Karpas-422 (cell line): ENCODE results near the gene ASCL1. TPM values are rescaled to one million over a fixed set of nuclear protein-coding genes. Genes with fewer than 3 reads are reported as not detected.

ENCODE experiments used
- DNase-seq: peaks from one replicate; pipeline ENCODE4 v3.0.0-alpha.2; 2015
- H2AFZ ChIP-seq: fragments of 200-600 bp; sonication (generic); 2 replicates; pipeline ENCODE4 v1.6.1; 2014; ENCODE audit warnings: antibody characterized with exemption, low read length, mixed read lengths
- H3K27ac ChIP-seq: fragments of 200-600 bp; sonication (generic); 2 replicates; pipeline ENCODE4 v1.5.1; 2014; ENCODE audit warnings: mild to moderate bottlenecking, low read length, moderate library complexity
- H3K27me3 ChIP-seq: fragments of 200-600 bp; sonication (generic); 2 replicates; pipeline ENCODE4 v1.6.1; 2014; ENCODE audit warnings: low read length, mixed read lengths
- H3K36me3 ChIP-seq: fragments of 200-600 bp; sonication (generic); 2 replicates; pipeline ENCODE4 v1.6.1; 2014; ENCODE audit warnings: low read length, mixed read lengths; ENCODE audit not compliant: insufficient read depth
- H3K4me1 ChIP-seq: fragments of 200-600 bp; sonication (generic); 2 replicates; pipeline ENCODE4 v1.6.1; 2014; ENCODE audit warnings: mild to moderate bottlenecking, low read length, mixed read lengths
- H3K4me2 ChIP-seq: fragments of 200-600 bp; sonication (generic); 2 replicates; pipeline ENCODE4 v1.6.1; 2014; ENCODE audit warnings: low read length, low read depth, mild to moderate bottlenecking; ENCODE audit not compliant: poor library complexity, severe bottlenecking
- H3K4me3 ChIP-seq: fragments of 200-600 bp; sonication (generic); 2 replicates; pipeline ENCODE4 v1.5.1; 2014; ENCODE audit warnings: mild to moderate bottlenecking, antibody characterized with exemption, low read length, mixed read lengths
- H3K79me2 ChIP-seq: fragments of 200-600 bp; sonication (generic); 2 replicates; pipeline ENCODE4 v1.6.1; 2014; ENCODE audit warnings: mild to moderate bottlenecking, low read length, mixed read lengths
- H3K9ac ChIP-seq: fragments of 200-600 bp; sonication (generic); 2 replicates; pipeline ENCODE4 v1.6.0; 2014; ENCODE audit warnings: low read length
- H3K9me2 ChIP-seq: fragments of 200-600 bp; sonication (generic), shearing (Covaris generic); replicated peaks from 2 replicates; pipeline ENCODE4 v1.6.0; 2014; ENCODE audit warnings: mild to moderate bottlenecking, low read length, moderate library complexity; ENCODE audit not compliant: insufficient read depth
- H3K9me3 ChIP-seq: fragments of 300-700, 200-600 bp; sonication (generic); 2 replicates; pipeline ENCODE4 v1.6.1; 2014; ENCODE audit warnings: low read length, mixed read lengths
- H4K20me1 ChIP-seq: fragments of 200-600 bp; sonication (generic); 2 replicates; pipeline ENCODE4 v1.6.1; 2014; ENCODE audit warnings: mild to moderate bottlenecking, antibody characterized with exemption, low read length, low read depth; ENCODE audit not compliant: insufficient read depth
- total RNA-seq: library from RNA; depleted of rRNA; stranded (reverse); fragments of >200 nt; shearing (Covaris generic); gene quantifications from 2 replicates; pipeline ENCODE4 v1.2.3, GENCODE V29; 2014; ENCODE audit warnings: low replicate concordance

Gene ASCL1
- total RNA-seq, 1 experiment from 2014 or later = not detected

DNA sequence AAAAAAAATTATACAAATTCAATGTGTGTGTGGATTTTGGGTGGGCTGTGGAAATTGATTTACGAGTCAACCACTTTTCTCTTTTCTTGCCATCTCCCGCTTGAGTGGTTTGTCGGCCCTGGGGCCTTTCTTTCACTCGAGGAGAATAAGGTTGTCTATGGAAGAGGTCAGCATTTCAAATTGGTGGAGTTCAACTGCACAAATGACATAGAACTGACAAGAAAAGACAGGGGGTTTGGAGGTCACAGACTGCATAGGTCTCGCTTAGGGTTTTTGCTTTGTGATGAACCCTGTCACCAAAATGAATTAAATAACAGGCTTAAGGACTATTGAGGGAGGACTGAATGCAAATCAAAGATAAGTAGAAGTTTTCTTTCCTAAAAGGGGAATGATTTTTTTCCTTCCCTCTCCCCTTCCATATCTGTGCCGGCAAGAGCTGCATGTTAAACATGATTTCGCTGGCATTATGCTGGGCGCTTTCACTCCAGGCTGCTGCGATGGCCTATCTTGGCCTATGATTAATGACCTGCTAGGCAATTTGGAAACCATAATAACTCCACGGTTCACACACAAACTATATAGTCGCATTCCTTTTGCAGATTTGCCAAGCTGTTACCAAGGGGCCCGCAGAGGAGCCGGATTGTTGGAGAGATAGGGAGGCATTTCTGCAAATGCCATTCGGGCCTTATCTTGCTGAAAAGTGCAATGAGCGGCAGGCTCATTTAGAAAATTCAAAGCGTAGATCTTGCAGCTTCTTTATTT lies 20.7 kb downstream of the ASCL1 start:
- no peaks in the 10 kb centered on the region for H3K9me3 ChIP-seq
- DNase-seq = no peak
- no peaks in the 10 kb centered on the region for H3K27me3 ChIP-seq
- H3K9me2 ChIP-seq = no peaks in the 10 kb centered on the region
- H3K4me2 ChIP-seq = no peak overlapping the region
- no peak overlapping the region for H3K9ac ChIP-seq
- H3K4me3 ChIP-seq = no peak overlapping the region
- H2AFZ ChIP-seq = no peak overlapping the region
- H4K20me1 ChIP-seq = no peaks in the 10 kb centered on the region
- H3K79me2 ChIP-seq = no peaks in the 10 kb centered on the region
- no peaks in the 10 kb centered on the region for H3K4me1 ChIP-seq
- H3K27ac ChIP-seq = no peak overlapping the region
- no peaks in the 10 kb centered on the region for H3K36me3 ChIP-seq

DNA sequence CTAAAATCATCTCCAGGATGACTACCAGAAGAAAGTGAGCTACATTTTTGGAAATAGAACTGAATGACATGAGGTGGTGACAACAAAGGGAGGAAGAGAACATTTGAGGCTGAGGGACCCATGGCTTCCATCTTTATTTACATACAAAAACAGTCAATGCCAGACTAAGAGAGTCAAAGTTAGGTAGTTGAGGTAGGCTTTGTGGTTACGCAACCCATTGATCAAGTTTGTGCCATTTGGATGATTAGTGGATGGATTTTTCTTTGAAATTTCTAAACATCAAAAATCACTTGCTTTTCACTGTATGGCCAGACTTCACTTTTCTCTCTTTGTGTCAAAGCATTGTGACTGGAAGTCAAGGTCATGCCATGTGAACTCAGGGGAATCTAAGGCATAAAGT lies 22.9 kb downstream of the ASCL1 start:
- H2AFZ ChIP-seq = no peak overlapping the region
- H3K79me2 ChIP-seq = no peaks in the 10 kb centered on the region
- no peak overlapping the region for H3K9ac ChIP-seq
- no peaks in the 10 kb centered on the region for H4K20me1 ChIP-seq
- DNase-seq = no peak
- no peak overlapping the region for H3K4me2 ChIP-seq
- no peak overlapping the region for H3K27ac ChIP-seq
- no peaks in the 10 kb centered on the region for H3K27me3 ChIP-seq
- no peaks in the 10 kb centered on the region for H3K4me1 ChIP-seq
- no peak overlapping the region for H3K4me3 ChIP-seq
- no peaks in the 10 kb centered on the region for H3K9me3 ChIP-seq
- H3K36me3 ChIP-seq = no peaks in the 10 kb centered on the region
- no peaks in the 10 kb centered on the region for H3K9me2 ChIP-seq

DNA sequence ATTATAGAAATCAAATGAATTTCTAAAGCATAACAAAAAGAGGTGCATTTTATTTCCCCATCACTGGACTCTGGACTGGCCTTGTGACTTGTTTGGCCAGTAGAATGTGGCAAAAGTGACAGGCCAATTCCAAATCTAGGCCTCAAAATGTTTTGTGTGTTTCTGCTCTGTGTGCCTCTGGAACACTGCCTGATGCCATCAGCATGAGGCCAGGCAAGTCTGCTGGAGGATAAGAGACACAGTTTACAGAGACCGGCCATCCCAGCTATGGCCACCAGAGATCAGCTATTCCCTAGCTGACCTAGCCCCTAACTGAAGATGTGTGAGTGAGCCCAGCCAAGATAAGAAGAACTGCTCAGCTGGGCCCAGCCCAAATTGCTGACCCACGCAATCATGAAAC lies 32.9 kb downstream of the ASCL1 start:
- H3K27ac ChIP-seq = no peak overlapping the region

DNA sequence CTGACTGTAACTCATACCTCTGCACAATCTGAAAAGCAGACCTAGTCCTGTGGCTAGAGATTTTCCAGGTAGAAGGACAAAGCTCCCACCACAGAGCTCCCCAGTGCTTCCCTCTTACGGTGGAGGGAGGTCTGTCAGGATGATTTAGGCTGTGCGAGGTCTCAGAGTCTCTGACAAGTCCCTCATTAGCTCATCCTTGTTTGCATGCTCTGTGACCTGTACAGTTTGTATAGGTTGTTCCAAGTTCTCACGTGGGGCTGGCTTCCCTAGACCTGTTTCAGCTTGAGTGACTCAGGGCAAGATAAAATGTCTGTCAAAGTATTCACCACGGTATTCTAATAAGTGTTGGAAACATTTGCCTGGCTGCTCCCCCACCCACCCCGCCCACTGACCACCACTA lies 34.8 kb downstream of the ASCL1 start:
- H4K20me1 ChIP-seq = no peaks in the 10 kb centered on the region
- H3K36me3 ChIP-seq = no peaks in the 10 kb centered on the region
- DNase-seq = no peak
- no peaks in the 10 kb centered on the region for H3K4me1 ChIP-seq
- H2AFZ ChIP-seq = no peak overlapping the region
- no peak overlapping the region for H3K4me3 ChIP-seq
- no peaks in the 10 kb centered on the region; the same call in 1 of the 2 replicates for H3K9me2 ChIP-seq
- no peak overlapping the region for H3K27ac ChIP-seq
- H3K4me2 ChIP-seq = no peak overlapping the region
- H3K27me3 ChIP-seq = no peaks in the 10 kb centered on the region
- no peaks in the 10 kb centered on the region for H3K9me3 ChIP-seq
- H3K9ac ChIP-seq = no peak overlapping the region
- no peaks in the 10 kb centered on the region for H3K79me2 ChIP-seq

More for the DNA sequence above, 32.9 kb downstream of the ASCL1 start:
- H3K9me2 ChIP-seq = no peaks in the 10 kb centered on the region
- H3K4me2 ChIP-seq = no peak overlapping the region
- H3K9ac ChIP-seq = no peak overlapping the region
- no peaks in the 10 kb centered on the region for H3K27me3 ChIP-seq
- H2AFZ ChIP-seq = no peak overlapping the region
- no peaks in the 10 kb centered on the region for H3K36me3 ChIP-seq
- H3K79me2 ChIP-seq = no peaks in the 10 kb centered on the region
- no peaks in the 10 kb centered on the region for H4K20me1 ChIP-seq
- no peak for DNase-seq
- H3K4me3 ChIP-seq = no peak overlapping the region
- H3K4me1 ChIP-seq = no peaks in the 10 kb centered on the region
- no peaks in the 10 kb centered on the region for H3K9me3 ChIP-seq

DNA sequence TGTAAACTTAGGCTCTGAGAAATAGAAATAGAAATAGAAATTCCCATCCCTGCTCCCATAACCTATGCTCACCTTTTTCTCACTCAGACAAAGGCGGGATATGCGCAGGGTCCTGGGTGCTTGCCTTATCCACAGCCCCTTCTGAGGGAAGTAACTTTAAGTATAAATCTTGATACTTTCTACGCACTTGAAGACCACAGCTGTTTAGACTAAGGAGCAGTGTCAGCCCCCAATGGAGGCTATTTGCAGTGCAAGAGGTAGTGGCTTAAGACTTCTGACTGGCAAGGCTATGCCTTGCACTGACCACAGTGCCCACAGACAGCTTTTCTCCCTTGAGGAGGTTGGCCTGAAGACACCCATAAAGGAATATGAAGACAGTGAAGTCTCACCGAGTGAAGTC lies 35.2 kb downstream of the ASCL1 start:
- Histone ChIP-seq H3K36me3 (no peaks in the 10 kb centered on the region), H3K4me3 (no peak overlapping the region), H3K9me2 (no peaks in the 10 kb centered on the region; the same call in 1 of the 2 replicates), H3K9ac (no peak overlapping the region), H3K79me2 (no peaks in the 10 kb centered on the region), H2AFZ (no peak overlapping the region), H4K20me1 (no peaks in the 10 kb centered on the region), H3K4me1 (no peaks in the 10 kb centered on the region), H3K9me3 (no peaks in the 10 kb centered on the region), H3K27me3 (no peaks in the 10 kb centered on the region), H3K27ac (no peak overlapping the region), H3K4me2 (no peak overlapping the region)
- no peak for DNase-seq

DNA sequence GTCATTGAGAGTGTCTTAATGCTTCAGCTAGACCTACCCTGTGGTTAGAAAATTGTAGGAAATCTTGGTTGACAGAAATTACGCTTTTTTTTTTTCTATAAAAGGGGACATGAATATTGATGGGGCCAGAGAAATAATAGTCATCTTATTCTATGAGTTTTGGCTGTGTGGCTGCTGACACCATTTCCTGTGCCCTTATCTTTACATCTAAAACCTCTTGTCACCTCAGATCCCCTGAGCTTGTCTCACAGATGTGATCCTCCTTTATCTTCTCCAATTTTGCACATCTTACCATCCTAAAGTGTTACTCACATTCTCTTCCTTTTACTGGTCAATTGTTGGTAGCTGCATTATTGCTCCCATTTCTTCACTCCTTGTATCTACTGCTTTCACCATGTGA lies 36.1 kb downstream of the ASCL1 start:
- H3K9me2 ChIP-seq = no peaks in the 10 kb centered on the region; the same call in 1 of the 2 replicates
- H3K4me3 ChIP-seq = no peak overlapping the region
- H3K4me1 ChIP-seq = no peaks in the 10 kb centered on the region
- H3K9me3 ChIP-seq = no peaks in the 10 kb centered on the region
- no peak for DNase-seq
- H3K4me2 ChIP-seq = no peak overlapping the region
- H3K9ac ChIP-seq = no peak overlapping the region
- no peaks in the 10 kb centered on the region for H4K20me1 ChIP-seq
- H3K27ac ChIP-seq = no peak overlapping the region
- no peak overlapping the region for H2AFZ ChIP-seq
- no peaks in the 10 kb centered on the region for H3K36me3 ChIP-seq
- no peaks in the 10 kb centered on the region for H3K27me3 ChIP-seq
- H3K79me2 ChIP-seq = no peaks in the 10 kb centered on the region

DNA sequence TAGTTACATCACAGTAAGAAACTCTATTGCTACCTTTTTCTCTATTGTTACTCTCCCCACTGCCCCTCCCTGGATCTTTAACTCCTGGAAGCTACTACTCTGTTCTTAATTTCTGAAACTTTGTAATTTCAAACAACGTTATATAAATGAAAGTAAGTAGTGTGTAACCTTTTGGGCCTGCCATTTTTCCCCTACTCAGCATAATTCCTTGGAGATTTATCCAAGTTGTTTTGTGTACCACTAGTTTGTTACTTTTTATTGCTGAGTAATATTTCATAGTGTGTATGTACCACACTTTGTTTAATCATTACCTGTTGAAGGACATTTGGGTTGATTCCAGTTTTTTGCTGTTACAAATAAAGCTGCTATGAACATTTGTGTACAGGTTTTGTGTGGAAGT lies 37.9 kb downstream of the ASCL1 start:
- Histone ChIP-seq H3K9me3 (no peaks in the 10 kb centered on the region), H3K79me2 (no peaks in the 10 kb centered on the region), H3K9ac (no peak overlapping the region), H3K4me3 (no peak overlapping the region), H3K4me1 (no peaks in the 10 kb centered on the region), H3K9me2 (no peaks in the 10 kb centered on the region; the same call in 1 of the 2 replicates), H3K4me2 (no peak overlapping the region), H3K27ac (no peak overlapping the region), H4K20me1 (no peaks in the 10 kb centered on the region), H3K36me3 (no peaks in the 10 kb centered on the region), H3K27me3 (no peaks in the 10 kb centered on the region), H2AFZ (no peak overlapping the region)
- DNase-seq = no peak
